Fibroblast of skin of abdomen (primary cell): ENCODE measurements around the gene JAKMIP2. TPM values are rescaled to one million over a fixed set of nuclear protein-coding genes. Genes with fewer than 3 reads are reported as not detected.
"Not testable (repeated sequence)": the region's sequence is repeated elsewhere in the genome, so short reads cannot be mapped to it uniquely, and the experiment has no call there.

Source experiments
- DNase-seq: peaks from one replicate; pipeline ENCODE4 v3.0.0-alpha.2; 2013
- polyA plus RNA-seq, 2 experiments: library from polyadenylated mRNA; unstranded; fragments of 120-200 nt; gene quantifications; one replicate each; pipeline ENCODE4 v1.2.1, GENCODE V29; 2013; ENCODE audit not compliant: insufficient read length in 2 of 2

The JAKMIP2 gene
- polyA plus RNA-seq (2013, experiment 1 of 2; ENCODE audit: insufficient read length), result 1.9 TPM
- polyA plus RNA-seq (2013, experiment 2 of 2; ENCODE audit: insufficient read length), result 1.5 TPM

DNA sequence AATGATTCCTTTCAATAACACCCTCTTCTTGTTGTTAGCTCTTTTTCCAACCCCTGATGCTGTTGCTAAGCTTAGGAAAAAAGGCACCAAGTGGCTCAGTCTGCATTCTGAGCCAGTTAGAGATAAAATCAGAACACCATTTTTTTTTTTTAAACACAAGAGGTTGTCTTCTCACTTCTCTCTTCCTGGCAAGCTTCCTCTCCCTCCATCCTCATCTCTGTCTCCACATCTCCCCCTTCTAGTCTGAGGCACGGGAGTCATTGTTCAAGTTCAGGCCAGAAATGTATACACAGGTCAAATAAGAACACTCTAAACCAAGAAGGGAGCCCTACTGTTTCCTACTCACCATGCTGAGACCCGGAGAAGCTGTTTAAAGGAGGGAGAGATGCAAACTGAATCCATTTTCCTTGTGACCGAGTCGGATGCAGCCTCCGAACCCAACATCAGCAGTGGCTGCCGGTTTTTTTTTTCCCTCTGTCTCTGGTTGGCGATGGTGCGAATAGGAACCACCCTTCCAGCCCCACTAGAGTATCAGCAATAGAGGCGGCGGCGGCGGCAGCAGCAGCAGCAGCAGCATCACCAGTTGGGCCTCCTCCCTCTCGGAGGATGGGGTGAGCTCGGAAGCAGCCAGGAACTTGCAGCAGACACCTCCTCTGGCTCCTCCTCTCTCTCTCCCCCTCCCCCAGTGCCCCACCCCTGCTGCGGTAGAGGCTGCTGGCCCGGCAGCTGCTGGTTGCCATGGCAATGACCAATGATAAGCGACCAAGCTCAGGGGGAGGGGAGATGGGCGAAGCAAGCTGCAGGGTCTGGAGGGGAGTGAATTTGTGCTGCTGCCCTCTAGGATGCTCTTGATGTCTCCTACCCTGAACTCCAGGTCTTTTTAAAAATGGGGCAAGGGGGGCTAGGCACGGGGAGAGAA lies at the start of gene JAKMIP2:
JAKMIP2 (minus strand) TSS at position 619 of the 919 bp plus-strand sequence. CDS start 110,922 bp downstream, outside the sequence.
- peak; percentile 86 for DNase-seq

- no peak for DNase-seq
Observed at GRCh38 chr5:147831465-147831864, 48.9 kb upstream of the JAKMIP2 start, which contains the start of gene SPINK1. Gene SPINK1 (minus strand): TSS chr5:147831671. CDS start chr5:147831577, 94 bp downstream.

DNA sequence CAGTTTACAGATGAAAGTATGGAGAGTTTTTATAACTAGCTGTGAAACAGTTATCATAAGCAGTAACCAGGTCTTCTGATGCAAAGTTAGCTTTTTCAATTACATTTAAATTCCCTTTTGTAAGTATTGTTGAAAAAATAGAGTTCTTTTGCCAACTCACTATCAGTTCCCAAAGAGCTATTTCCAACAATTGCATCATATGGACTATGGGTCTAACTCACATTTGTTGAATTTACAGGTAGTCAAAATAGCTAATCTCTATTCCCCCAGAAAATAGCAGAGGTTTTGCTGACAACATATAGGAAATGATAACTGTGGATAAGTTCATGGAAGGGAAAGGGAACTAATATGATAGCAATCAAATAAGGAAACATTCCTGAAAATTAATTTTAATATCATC lies 47.5 kb upstream of the JAKMIP2 start:
- DNase-seq, result no peak

- not testable (repeated sequence) for DNase-seq
Observed at GRCh38 chr5:147827017-147827416, 44.5 kb upstream of the JAKMIP2 start.

DNA sequence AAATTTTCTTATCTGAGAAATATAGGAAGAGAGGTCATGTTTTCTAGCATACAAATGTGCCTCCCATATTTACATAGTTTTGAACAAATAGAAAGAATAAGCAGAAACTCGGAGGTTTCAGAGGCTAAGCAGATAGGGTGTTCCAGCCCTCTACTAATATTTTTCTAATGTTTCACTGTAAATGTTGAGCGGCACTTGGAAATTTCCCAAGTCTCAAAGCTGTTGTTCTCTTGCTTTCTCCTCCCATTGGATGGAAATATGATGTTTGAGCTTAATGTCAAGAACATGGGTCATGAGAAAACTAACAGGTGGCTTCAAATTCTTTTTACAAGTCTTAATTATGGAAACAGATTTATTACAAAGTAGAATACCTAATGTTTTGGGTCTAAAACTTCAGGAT lies 43.8 kb upstream of the JAKMIP2 start:
- DNase-seq, result no peak

GRCh38 chr5:147822686-147823491 lies 40.4 kb upstream of the JAKMIP2 start:
- peak; percentile 60 for DNase-seq

DNA sequence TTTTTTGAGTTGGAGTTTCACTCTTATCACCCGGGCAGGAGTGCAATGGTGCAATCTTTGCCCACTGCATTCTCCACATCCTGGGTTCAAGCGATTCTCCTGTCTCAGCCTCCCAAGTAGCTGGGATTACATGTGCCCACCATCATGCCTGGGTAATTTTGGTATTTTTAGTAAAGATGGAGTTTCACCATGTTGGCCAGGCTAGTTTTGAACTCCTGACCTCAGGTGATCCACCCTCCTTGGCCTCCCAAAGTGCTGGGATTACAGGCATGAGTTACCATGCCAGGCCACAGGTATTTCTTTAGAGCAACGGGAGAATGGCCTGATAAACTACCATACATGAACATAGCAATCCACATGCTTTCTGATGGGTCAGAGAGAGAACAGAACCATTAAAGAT lies 39.7 kb upstream of the JAKMIP2 start:
- not testable (repeated sequence) for DNase-seq

DNA sequence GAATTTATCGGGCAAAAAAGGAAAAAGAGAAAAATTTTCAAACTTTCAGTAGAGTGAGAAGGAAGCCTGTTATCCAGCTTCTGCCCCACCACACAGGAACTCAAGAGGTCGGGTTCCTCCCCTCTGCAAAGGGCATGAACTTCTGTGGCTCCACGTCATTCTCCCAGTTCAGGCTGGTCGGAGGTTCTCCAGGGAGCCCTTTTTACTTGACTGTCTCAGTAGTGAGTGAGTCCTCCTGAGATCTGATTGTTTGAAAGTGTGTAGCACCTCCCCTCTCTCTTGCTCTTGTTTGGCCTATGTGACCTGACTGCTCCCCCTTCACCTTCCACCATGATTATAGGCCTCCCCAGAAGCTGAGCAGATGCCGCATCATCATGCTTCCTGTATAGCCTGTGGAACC lies 39.2 kb upstream of the JAKMIP2 start:
- no peak for DNase-seq

- DNase-seq, result no peak
Observed at GRCh38 chr5:147819261-147819770, 36.8 kb upstream of the JAKMIP2 start.

GRCh38 chr5:147818290-147818689 lies 35.8 kb upstream of the JAKMIP2 start:
- DNase-seq, result no peak

- DNase-seq, result no peak
Observed at GRCh38 chr5:147813696-147814095, 31.2 kb upstream of the JAKMIP2 start.

DNA sequence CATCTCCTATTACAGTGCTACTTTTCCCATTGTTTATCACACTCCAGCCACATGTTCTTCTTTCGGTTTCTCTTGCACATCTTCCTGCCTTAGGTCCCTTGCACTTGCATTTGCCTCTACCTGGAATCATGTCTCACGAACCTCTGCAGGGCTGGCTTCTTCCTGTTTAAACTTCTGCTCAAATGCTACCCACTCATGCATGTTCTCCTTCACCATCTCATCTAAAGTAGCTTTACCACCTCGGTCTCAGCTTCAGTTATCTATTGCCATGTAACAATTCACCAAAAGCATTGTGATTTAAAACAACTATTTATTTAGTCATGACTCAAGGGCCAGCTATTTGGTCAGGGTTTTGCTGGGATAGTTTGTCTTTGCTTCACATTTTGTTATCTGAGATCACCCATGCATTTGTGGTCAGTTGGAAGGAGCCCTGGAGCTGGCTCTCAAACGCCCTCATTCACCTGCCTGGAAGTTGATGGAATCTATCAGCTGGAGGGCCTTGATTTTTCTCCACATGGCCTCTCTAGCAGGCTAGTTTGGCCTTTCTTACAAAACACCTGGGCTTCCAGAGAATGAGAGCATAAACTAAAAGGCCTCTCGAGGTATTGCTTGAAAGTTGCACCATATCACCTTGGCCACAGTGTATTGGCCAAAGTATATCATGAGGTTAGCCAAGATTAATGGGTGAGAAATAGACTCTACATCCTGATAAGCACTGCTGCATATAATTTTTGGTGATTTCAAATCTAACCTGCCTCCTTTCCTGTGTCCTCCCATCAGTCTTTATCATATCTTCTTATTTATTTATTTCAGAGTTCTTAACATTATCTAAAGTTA lies 27.5 kb upstream of the JAKMIP2 start:
- DNase-seq, result no peak

GRCh38 chr5:147805030-147805454 lies 22.5 kb upstream of the JAKMIP2 start:
- DNase-seq, result no peak

GRCh38 chr5:147804334-147804733 lies 21.8 kb upstream of the JAKMIP2 start:
- no peak for DNase-seq

DNA sequence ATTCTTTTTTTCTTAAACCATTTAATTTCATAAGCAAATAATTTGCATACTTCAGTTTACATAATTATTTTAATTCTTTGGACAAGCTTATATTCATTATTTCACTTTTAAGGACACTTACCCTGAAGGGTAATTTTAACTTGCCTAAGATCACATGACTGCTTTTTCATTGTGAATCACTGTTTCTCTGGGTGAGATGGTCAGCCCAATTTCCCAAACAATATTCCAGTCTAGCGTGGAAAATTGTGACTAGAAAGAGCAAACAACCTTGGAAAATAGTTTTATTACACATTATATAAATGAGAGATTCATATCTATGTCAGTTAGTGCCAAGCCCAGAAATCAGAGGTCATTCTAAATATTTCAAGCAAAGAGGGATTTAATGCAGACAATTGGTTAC lies 21.4 kb upstream of the JAKMIP2 start:
- DNase-seq, result no peak

GRCh38 chr5:147803161-147803560 lies 20.6 kb upstream of the JAKMIP2 start:
- not testable (repeated sequence) for DNase-seq

DNA sequence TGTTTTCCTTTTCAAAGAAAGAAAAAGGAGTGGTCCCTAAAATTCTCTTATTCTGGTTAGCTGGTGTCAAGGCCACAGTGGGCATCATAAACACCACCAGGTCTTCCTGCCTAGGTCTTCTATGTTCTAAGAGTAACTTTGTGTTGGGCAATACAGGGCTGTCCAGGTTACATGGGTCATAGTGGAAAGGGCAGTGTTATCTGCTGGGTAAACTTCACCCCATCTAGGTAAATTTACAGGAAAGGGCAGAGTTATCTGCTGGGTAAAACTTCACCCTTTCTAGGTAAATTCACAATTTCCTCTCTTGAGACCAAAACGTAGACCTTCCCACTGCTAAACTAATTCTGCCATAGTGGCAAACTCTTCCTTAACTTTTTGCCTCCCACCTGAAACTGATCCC lies 18.9 kb upstream of the JAKMIP2 start:
- DNase-seq, result no peak

GRCh38 chr5:147800491-147800890 lies 18.0 kb upstream of the JAKMIP2 start:
- DNase-seq, result no peak

DNA sequence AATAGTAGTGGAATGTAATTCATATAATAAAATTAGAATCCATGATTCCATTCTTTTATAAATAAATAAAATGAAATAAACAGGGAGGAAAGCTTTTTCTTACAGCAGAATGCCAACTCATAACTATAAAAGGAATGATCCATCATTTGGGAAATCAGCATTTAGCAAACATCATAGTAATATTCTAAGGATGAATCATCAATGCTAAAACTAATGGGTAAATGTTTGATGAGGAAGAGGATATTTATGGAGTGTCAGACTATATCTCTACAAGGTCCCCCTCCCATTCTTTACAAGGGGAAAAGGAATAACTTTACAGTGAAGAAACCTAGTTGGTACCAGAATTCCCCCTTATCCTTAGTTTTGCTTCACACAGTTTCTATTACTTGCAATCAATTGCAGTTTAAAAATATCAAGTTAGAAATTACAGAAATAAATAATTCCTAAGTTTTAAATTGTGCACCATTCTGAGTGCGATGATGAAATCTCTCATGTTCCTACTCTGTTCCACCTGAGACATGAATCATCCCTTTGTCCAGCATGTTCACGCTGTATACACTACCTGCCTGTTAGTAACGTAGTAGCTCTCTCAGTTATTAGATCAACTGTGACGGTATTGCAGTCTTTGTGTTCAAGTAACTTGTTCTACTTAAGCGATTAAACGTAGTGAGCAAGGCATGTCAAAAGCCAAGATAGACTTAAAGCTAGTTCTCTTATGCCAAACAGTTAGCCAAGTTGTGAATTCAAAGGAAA lies 14.2 kb upstream of the JAKMIP2 start:
- DNase-seq, result no peak

DNA sequence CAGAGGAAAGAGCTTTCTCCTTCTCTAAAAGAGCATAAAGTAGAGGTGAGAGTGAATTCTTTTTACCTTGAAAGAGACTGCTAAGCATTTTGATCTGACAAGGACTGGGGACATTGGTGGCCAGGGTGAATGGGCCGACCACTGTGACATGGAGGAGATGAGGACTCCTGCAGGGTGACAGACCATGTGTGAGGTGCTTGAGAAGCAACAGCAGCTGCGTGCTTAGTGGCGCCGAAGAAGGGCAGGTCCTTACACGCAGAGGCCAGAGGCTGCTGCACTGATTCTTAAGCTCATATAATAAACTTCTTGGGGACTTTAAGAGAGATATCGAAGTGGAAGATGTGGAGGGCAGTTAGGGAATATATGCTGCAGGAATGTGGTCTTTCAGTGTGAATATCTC lies 8.7 kb upstream of the JAKMIP2 start:
- no peak for DNase-seq

GRCh38 chr5:147789820-147790219 lies 7.3 kb upstream of the JAKMIP2 start:
- no peak for DNase-seq
